H1 (cell line): ENCODE results near the gene NHSL2. TPM values are rescaled to one million over a fixed set of nuclear protein-coding genes. Genes with fewer than 3 reads are reported as not detected.

Experiments used
- CTCF ChIA-PET: fragments of 300-600 bp; sonication (Branson Sonifier 250); formaldehyde crosslinking; loops from one replicate; lab custom pipeline; 2021; ENCODE audit not compliant: partially characterized antibody; lab: Charles Lee
- POLR2A ChIA-PET: fragments of 300-600 bp; sonication (Branson Sonifier 250); formaldehyde crosslinking; loops from one replicate; lab custom pipeline; 2021; ENCODE audit warnings: inconsistent platforms; ENCODE audit not compliant: partially characterized antibody; lab: Charles Lee
- DNase-seq, 2 experiments: peaks; one replicate each; pipeline versions ENCODE4 v3.0.0 to v3.0.0-alpha.2; 2010 to 2022; ENCODE audit warnings: low spot score in 2 of 2, low read depth in 1 of 2, mixed read lengths in 1 of 2
- FAIRE-seq: peaks from 2 replicates; lab custom pipeline; 2011; peaks lifted over from hg19 to GRCh38; lab: Jason Lieb, UNC
- H2AFZ ChIP-seq: 2 replicates; pipeline ENCODE4 v1.8.1; 2012; ENCODE audit warnings: low read length, inconsistent platforms
- H2AK5ac ChIP-seq: 2 replicates; pipeline ENCODE4 v1.6.1; 2013; ENCODE audit warnings: low read depth, low read length
- H2BK120ac ChIP-seq: replicated peaks from 2 replicates; pipeline ENCODE3; 2013; ENCODE audit warnings: low read depth, low read length, inconsistent platforms
- H2BK12ac ChIP-seq: 2 replicates; pipeline ENCODE4 v1.6.1; 2013; ENCODE audit warnings: low read depth, low read length
- H2BK15ac ChIP-seq: 2 replicates; pipeline ENCODE4 v1.6.1; 2013; ENCODE audit warnings: low read length
- H2BK20ac ChIP-seq: 2 replicates; pipeline ENCODE4 v1.6.1; 2013; ENCODE audit warnings: low read length
- H2BK5ac ChIP-seq: 2 replicates; pipeline ENCODE4 v1.6.1; 2013; ENCODE audit warnings: low read depth, low read length
- H3K14ac ChIP-seq: 2 replicates; pipeline ENCODE4 v1.6.1; 2013; ENCODE audit warnings: inconsistent platforms; ENCODE audit not compliant: insufficient read length
- H3K18ac ChIP-seq: 2 replicates; pipeline ENCODE4 v1.6.1; 2013; ENCODE audit warnings: low read length; ENCODE audit errors: extremely low read depth
- H3K23ac ChIP-seq: 2 replicates; pipeline ENCODE4 v1.6.1; 2013; ENCODE audit warnings: inconsistent platforms; ENCODE audit not compliant: insufficient read length
- H3K23me2 ChIP-seq: 2 replicates; pipeline ENCODE4 v1.6.1; 2013; ENCODE audit warnings: low read depth, low read length
- H3K27ac ChIP-seq: 2 replicates; pipeline ENCODE4 v1.6.1; 2011; ENCODE audit warnings: low read depth, low read length, inconsistent platforms
- H3K27me3 ChIP-seq, 4 experiments: replicated peaks in 1 of 4; 1 replicate in 1 of 4; 2 replicates in 3 of 4; pipeline versions ENCODE4 v1.6.1 to v1.8.1; 2011 to 2013; ENCODE audit warnings: low read length in 3 of 4, mild to moderate bottlenecking in 3 of 4, inconsistent platforms in 2 of 4, mixed read lengths in 2 of 4, moderate library complexity in 1 of 4; ENCODE audit not compliant: control insufficient read depth in 3 of 4, insufficient read depth in 3 of 4; ENCODE audit errors: extremely low read depth in 1 of 4
- H3K36me3 ChIP-seq, 4 experiments: 2 replicates each; pipeline versions ENCODE4 v1.6.1 to v1.8.1; 2011 to 2013; ENCODE audit warnings: mild to moderate bottlenecking in 4 of 4, low read length in 3 of 4, moderate library complexity in 2 of 4, control low read depth in 1 of 4, inconsistent platforms in 1 of 4; ENCODE audit not compliant: insufficient read depth in 4 of 4, control insufficient read depth in 2 of 4
- H3K4ac ChIP-seq: replicated peaks from 2 replicates; pipeline ENCODE3; 2013; ENCODE audit warnings: low read length, low read depth, mixed read lengths, inconsistent platforms; ENCODE audit not compliant: insufficient read length
- H3K4me1 ChIP-seq, 4 experiments: replicated peaks in 1 of 4; 1 replicate in 1 of 4; 2 replicates in 3 of 4; pipeline versions ENCODE4 v1.6.1 to v1.8.1; 2011 to 2013; ENCODE audit warnings: low read length in 3 of 4, inconsistent platforms in 2 of 4, mixed read lengths in 1 of 4; ENCODE audit not compliant: insufficient read depth in 4 of 4, control insufficient read depth in 3 of 4
- H3K4me2 ChIP-seq, 2 experiments: 2 replicates each; pipeline versions ENCODE4 v1.6.1 to v1.8.1; 2011 to 2013; ENCODE audit warnings: low read depth in 2 of 2, low read length in 2 of 2, control low read depth in 1 of 2, inconsistent platforms in 1 of 2, mild to moderate bottlenecking in 1 of 2; ENCODE audit not compliant: insufficient read depth in 1 of 2
- H3K4me3 ChIP-seq, 4 experiments: fragments of 200-600, 300-600 bp in 1 of 4; sonication (generic), shearing (Covaris generic), sonication (Bioruptor Twin) in 1 of 4; 2 replicates each; pipeline versions ENCODE4 v1.5.1 to v1.8.1; 2011 to 2016; ENCODE audit warnings: low read length in 4 of 4, low read depth in 3 of 4, control low read depth in 2 of 4, inconsistent platforms in 2 of 4, mild to moderate bottlenecking in 2 of 4, mixed read lengths in 1 of 4, moderate library complexity in 1 of 4; ENCODE audit not compliant: insufficient read depth in 2 of 4; ENCODE audit errors: extremely low read depth in 1 of 4
- H3K56ac ChIP-seq: replicated peaks from 2 replicates; pipeline ENCODE3; 2013; ENCODE audit warnings: low read depth, mild to moderate bottlenecking, mixed read lengths, low read length, inconsistent platforms; ENCODE audit not compliant: insufficient read length
- H3K79me1 ChIP-seq: 2 replicates; pipeline ENCODE4 v1.6.1; 2013; ENCODE audit warnings: low read depth, low read length, control low read depth
- H3K79me2 ChIP-seq, 2 experiments: 2 replicates each; pipeline versions ENCODE4 v1.6.1 to v1.8.1; 2012 to 2013; ENCODE audit warnings: low read length in 2 of 2, mild to moderate bottlenecking in 2 of 2, inconsistent platforms in 1 of 2; ENCODE audit not compliant: insufficient read depth in 2 of 2, control insufficient read depth in 1 of 2
- H3K9ac ChIP-seq, 4 experiments: replicated peaks in 1 of 4; 1 replicate in 1 of 4; 2 replicates in 3 of 4; pipeline versions ENCODE4 v1.6.1 to v1.8.1; 2011 to 2013; ENCODE audit warnings: low read depth in 3 of 4, low read length in 3 of 4, control low read depth in 2 of 4, mild to moderate bottlenecking in 2 of 4, moderate library complexity in 2 of 4, inconsistent platforms in 1 of 4; ENCODE audit errors: extremely low read depth in 1 of 4
- H3K9me3 ChIP-seq, 2 experiments: 2 replicates each; pipeline versions ENCODE4 v1.6.1 to v1.8.1; 2012 to 2013; ENCODE audit warnings: mild to moderate bottlenecking in 2 of 2, moderate library complexity in 2 of 2, control low read depth in 1 of 2, inconsistent platforms in 1 of 2, low read depth in 1 of 2, low read length in 1 of 2, mixed read lengths in 1 of 2; ENCODE audit not compliant: insufficient read depth in 2 of 2
- H4K20me1 ChIP-seq, 2 experiments: replicated peaks in 1 of 2; 2 replicates each; pipeline versions ENCODE3 to v1.8.1; 2011 to 2013; ENCODE audit warnings: inconsistent platforms in 2 of 2, low read length in 2 of 2, mild to moderate bottlenecking in 1 of 2; ENCODE audit not compliant: insufficient read depth in 2 of 2, control insufficient read depth in 1 of 2
- H4K5ac ChIP-seq: 2 replicates; pipeline ENCODE4 v1.6.1; 2013; ENCODE audit warnings: low read length, low read depth, mixed read lengths, inconsistent platforms; ENCODE audit not compliant: insufficient read length
- H4K8ac ChIP-seq: 2 replicates; pipeline ENCODE4 v1.8.0; 2013; ENCODE audit warnings: mild to moderate bottlenecking, moderate library complexity, low read length, inconsistent platforms; ENCODE audit not compliant: insufficient read depth; ENCODE audit errors: extremely low read depth
- H4K91ac ChIP-seq: replicated peaks from 2 replicates; pipeline ENCODE3; 2013; ENCODE audit warnings: low read length, mixed read lengths, inconsistent platforms; ENCODE audit not compliant: insufficient read length
- CHD1 ChIP-seq: IDR thresholded peaks from 2 replicates; pipeline ENCODE4 v1.6.1; 2012; ENCODE audit warnings: low read depth, low read length, improper control_type of control experiment
- EGR1 ChIP-seq: IDR thresholded peaks from 2 replicates; pipeline ENCODE4 v1.6.1; 2011; ENCODE audit warnings: low read depth, low read length, borderline replicate concordance
- KDM5A ChIP-seq: fragments of 200-600 bp; IDR thresholded peaks from 2 replicates; pipeline ENCODE4 v1.7.1; 2012; ENCODE audit warnings: mild to moderate bottlenecking, low read length, inconsistent platforms, mixed read lengths
- NANOG ChIP-seq: IDR thresholded peaks from 2 replicates; pipeline ENCODE4 v1.6.1; 2011; ENCODE audit warnings: low read length, low read depth, mild to moderate bottlenecking, inconsistent platforms; ENCODE audit not compliant: insufficient read depth, poor library complexity, severe bottlenecking
- POLR2AphosphoS5 ChIP-seq: IDR thresholded peaks from 2 replicates; pipeline ENCODE4 v1.6.1; 2011; ENCODE audit warnings: low read depth, low read length
- POU5F1 ChIP-seq: IDR thresholded peaks from 2 replicates; pipeline ENCODE4 v1.6.1; 2011; ENCODE audit warnings: low read depth, mild to moderate bottlenecking, low read length, moderate library complexity
- RBBP5 ChIP-seq: IDR thresholded peaks from 2 replicates; pipeline ENCODE4 v1.7.1; 2012; ENCODE audit warnings: low read depth, mild to moderate bottlenecking, inconsistent platforms, low read length, moderate library complexity, borderline replicate concordance
- TCF12 ChIP-seq: IDR thresholded peaks from 2 replicates; pipeline ENCODE4 v1.6.1; 2011; ENCODE audit warnings: low read depth, mild to moderate bottlenecking, low read length
- TEAD4 ChIP-seq: IDR thresholded peaks from 2 replicates; pipeline ENCODE4 v1.6.1; 2012; ENCODE audit warnings: low read depth, low read length, inconsistent platforms, mixed read lengths
- WGBS, 2 experiments: shearing (Covaris generic) in 1 of 2; methylation state at CpG; one replicate each; pipeline versions ENCODE4 v1.1.6 to v1.1.7; 2013 to 2015; ENCODE audit warnings: low lambda C conversion rate in 2 of 2, mixed read lengths in 2 of 2, inconsistent platforms in 1 of 2, low coverage in 1 of 2, missing lambda C conversion rate in 1 of 2; ENCODE audit not compliant: insufficient replicate concordance in 2 of 2, insufficient coverage in 1 of 2, insufficient read length in 1 of 2; ENCODE audit errors: extremely low coverage in 1 of 2, missing lambda C conversion rate in 1 of 2; 5-methylcytosine and 5-hydroxymethylcytosine counted together
- polyA plus RNA-seq, 7 experiments: library from polyadenylated mRNA; depleted of rRNA in 3 of 7; stranded (reverse) in 5 of 7; unstranded in 2 of 7; fragments of >200 nt in 5 of 7; fragments of 200-250 nt in 2 of 7; gene quantifications; 1 replicate in 5 of 7; 2 replicates in 1 of 7; 4 replicates in 1 of 7; pipeline versions ENCODE4 v1.2.1 to v1.2.3, GENCODE V29; 2011 to 2013; ENCODE audit warnings: missing spikeins in 2 of 7, mixed read lengths in 2 of 7
- total RNA-seq: library from RNA; stranded (reverse); fragmentation: NEBNext Ultra II Directional; extraction: Animal tissue kit (Norgen Biotek cat#: 25700); gene quantifications from 2 replicates; pipeline ENCODE4 v1.2.1, GENCODE V29; 2021
- TF ChIP-seq, protein P1 (sequence below): IDR thresholded peaks from 2 replicates; pipeline ENCODE4 v1.6.1; 2012; ENCODE audit warnings: inconsistent platforms

NHSL2 gene
- total and polyA plus RNA-seq, 2 of the 8 experiments (the other 6 are each of a cell fraction or from before 2014, with no cell fraction given): 3.7 to 7.2 TPM

DNA sequence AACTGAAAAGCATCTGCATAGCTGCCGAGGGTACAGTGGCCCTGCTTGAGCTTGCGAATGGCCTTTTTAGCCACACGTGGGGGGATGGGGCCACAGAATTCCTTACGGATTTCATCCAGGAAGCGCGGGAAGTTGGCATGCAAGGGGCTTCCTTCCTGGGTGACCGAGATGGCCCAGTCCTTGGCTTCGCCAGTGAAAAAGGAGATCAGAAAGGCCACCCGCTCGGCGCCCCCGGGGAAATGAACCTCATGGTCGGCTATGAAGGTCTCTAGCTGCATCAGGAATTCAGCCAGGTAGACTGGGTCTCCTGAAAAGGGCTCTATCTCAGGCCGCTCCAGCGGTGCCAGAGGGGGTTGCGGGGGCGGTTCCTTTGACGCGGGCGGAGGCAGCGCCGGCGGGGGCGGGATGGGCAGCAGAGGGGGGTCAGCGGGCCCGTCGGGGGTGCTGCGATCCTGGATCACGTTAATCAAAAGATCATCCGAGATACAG, 220.2 kb downstream of the NHSL2 start:
- Histone ChIP-seq H3K23ac (no peak overlapping the region), H3K4ac (no peak overlapping the region), H3K18ac (no peak overlapping the region), H2BK5ac (no peak overlapping the region), H4K8ac (0 out of 2 replicates have a peak overlapping the region, but pooled peaks have one; percentile 65), H2BK120ac (no peak overlapping the region), H4K91ac (no peak overlapping the region), H2BK12ac (no peak overlapping the region), H3K9me3 (peaks cover 0 to 4% of the 10 kb centered on the region in 2 experiments; a peak in 1 of 4 replicates), H3K4me1 (peaks cover 0 to 4% (median 1%) of the 10 kb centered on the region in 4 experiments; a peak in 5 of 7 replicates), H2AFZ (no peak overlapping the region), H3K27ac (no peak overlapping the region)
- FAIRE-seq (no peak), DNase-seq (no peak)
- POLR2A ChIA-PET: interaction anchor here (0.6 to 1.4 kb wide), 3 partner anchors 113 to 183 kb away, joined by 3 to 5 read pairs (median 4); partner anchors contain the start of gene RPS4X
- TF ChIP-seq POU5F1 (no peak), NANOG (no peak), POLR2AphosphoS5 (no peak), EGR1 (peak; percentile 91), TEAD4 (0 out of 2 replicates have a peak, but pooled peaks have one; percentile 2), KDM5A (no peak), TCF12 (no peak), RBBP5 (no peak), CHD1 (no peak)
- TF ChIP-seq, protein P1, sequence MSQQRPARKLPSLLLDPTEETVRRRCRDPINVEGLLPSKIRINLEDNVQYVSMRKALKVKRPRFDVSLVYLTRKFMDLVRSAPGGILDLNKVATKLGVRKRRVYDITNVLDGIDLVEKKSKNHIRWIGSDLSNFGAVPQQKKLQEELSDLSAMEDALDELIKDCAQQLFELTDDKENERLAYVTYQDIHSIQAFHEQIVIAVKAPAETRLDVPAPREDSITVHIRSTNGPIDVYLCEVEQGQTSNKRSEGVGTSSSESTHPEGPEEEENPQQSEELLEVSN: peak; percentile 52
- TF ChIP-seq, all 59 proteins: peak for 3
- Histone ChIP-seq H4K5ac (no peak overlapping the region), H3K4me2 (peak overlapping the region; percentile 83 to 86), H2BK20ac (no peak overlapping the region), H3K27me3 (peaks cover 12 to 45% (median 34%) of the 10 kb centered on the region in 4 experiments), H3K9ac (no peak overlapping the region), H2AK5ac (no peak overlapping the region), H2BK15ac (no peak overlapping the region), H3K23me2 (peaks cover 5% of the 10 kb centered on the region; the same call in 1 of the 2 replicates), H3K56ac (no peak overlapping the region), H3K36me3 (no peaks in the 10 kb centered on the region), H3K4me3 (peak overlapping the region; percentile 31 to 62 (median 40); a peak in 5 of 8 replicates), H3K79me1 (no peaks in the 10 kb centered on the region), H3K14ac (no peak overlapping the region), H4K20me1 (peaks cover 3 to 9% of the 10 kb centered on the region in 2 experiments), H3K79me2 (no peaks in the 10 kb centered on the region)
- CTCF ChIA-PET: interaction anchor here (0.7 to 3.2 kb wide), 10 partner anchors 12 to 132 kb away, joined by 3 to 13 read pairs (median 4); no protein-coding TSS in a partner anchor
- 6% methylated on average over 13 of the region's 30 CpGs; no CpG with 5 or more reads in 1 of the 2 experiments for WGBS, 2 experiments
